PC-3 (cell line): ENCODE results near the gene DIP2B.

Experiments used
- CTCF ChIP-seq: fragments of 300-600 bp; sonication (generic); conservative IDR thresholded peaks from 2 replicates; pipeline ENCODE4 v1.5.1; 2017; ENCODE audit warnings: antibody characterized with exemption, low read depth, mild to moderate bottlenecking, low read length
- EZH2 ChIP-seq: fragments of 300-600 bp; sonication (generic); IDR thresholded peaks from one replicate; pipeline ENCODE4 v1.6.1; 2017; ENCODE audit warnings: antibody characterized with exemption, mild to moderate bottlenecking, low read length; ENCODE audit not compliant: unreplicated experiment

GRCh38 chr12:50720085-50720484, 215.3 kb downstream of the DIP2B start:
- TF ChIP-seq CTCF (no peak), EZH2 (no peak)
